GM12873 (cell line): ENCODE data around the gene BMP6.

Experiments
- TF ChIP-seq, protein P1 (sequence below): IDR thresholded peaks from 2 replicates; pipeline ENCODE4 v1.5.1; 2012; ENCODE audit warnings: low read depth, mild to moderate bottlenecking, moderate library complexity, low read length, control low read depth; ENCODE audit not compliant: insufficient read depth; ENCODE audit errors: missing control alignments

The BMP6 gene

DNA sequence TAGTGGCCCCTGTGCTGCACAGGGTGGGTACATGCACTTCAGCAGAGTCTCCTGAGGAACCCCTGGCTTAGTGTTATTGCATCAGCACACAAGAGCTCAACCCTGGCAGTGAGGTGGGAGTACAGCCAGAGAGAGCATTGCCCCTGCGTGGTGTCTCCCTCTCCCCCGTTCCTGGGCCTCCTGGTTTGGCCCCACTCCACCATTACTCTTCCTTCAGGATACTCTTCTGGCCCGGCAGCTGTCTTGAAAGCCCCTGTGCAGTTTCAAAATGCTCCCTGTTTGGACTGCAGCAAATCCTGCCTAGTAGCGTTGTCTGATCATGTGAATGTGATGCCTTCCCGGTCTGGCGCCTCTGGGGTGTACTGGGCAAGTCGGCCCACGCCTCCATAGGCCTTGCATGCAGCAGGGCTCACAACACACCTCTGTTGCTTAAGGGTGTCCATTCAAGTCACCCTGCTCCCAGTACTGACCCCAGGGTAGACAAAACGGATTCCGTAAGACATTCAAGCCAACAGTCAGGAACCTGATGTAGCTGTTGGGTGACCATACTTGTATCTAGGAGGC lies 152.6 kb downstream of the BMP6 start:
- TF ChIP-seq, protein P1, sequence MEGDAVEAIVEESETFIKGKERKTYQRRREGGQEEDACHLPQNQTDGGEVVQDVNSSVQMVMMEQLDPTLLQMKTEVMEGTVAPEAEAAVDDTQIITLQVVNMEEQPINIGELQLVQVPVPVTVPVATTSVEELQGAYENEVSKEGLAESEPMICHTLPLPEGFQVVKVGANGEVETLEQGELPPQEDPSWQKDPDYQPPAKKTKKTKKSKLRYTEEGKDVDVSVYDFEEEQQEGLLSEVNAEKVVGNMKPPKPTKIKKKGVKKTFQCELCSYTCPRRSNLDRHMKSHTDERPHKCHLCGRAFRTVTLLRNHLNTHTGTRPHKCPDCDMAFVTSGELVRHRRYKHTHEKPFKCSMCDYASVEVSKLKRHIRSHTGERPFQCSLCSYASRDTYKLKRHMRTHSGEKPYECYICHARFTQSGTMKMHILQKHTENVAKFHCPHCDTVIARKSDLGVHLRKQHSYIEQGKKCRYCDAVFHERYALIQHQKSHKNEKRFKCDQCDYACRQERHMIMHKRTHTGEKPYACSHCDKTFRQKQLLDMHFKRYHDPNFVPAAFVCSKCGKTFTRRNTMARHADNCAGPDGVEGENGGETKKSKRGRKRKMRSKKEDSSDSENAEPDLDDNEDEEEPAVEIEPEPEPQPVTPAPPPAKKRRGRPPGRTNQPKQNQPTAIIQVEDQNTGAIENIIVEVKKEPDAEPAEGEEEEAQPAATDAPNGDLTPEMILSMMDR, result no peak

DNA sequence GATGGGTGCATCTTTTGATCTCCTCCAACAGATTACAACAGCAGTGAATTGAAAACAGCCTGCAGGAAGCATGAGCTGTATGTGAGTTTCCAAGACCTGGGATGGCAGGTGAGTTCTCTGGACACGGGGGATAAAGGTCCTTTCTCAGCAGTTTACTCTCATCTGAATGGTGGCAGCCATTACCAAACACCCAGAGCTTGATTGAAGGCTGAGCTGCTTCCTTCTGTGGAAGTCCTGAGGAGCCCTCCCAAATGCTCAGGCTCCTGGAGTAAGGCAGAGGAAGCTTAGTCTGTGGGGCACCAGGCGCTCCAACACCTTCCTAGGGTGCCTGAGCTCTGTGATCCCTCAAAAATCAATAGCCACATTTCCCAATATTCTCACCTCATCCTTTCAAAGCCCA lies 153.1 kb downstream of the BMP6 start:
- TF ChIP-seq, protein P1, result no peak

DNA sequence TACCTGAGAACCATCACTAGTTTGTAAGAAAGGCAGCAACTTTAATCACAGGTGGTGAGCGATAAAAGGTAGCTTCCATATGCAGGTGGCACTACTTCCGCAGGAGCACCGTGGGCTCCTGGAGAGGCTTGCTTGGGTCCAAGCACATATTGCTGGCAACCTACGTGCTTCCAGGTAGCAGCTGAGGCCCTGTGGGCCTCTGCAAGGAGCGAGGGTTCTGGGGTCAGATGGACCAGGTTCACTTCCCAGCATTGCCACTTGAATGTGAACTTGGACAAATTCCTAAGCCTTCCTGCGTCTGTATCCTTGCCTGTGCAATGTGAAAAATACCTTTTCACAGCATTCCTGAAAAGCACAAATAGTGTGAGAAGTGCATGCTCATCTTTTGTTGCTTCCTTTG lies 153.7 kb downstream of the BMP6 start:
- TF ChIP-seq, protein P1, result no peak

DNA sequence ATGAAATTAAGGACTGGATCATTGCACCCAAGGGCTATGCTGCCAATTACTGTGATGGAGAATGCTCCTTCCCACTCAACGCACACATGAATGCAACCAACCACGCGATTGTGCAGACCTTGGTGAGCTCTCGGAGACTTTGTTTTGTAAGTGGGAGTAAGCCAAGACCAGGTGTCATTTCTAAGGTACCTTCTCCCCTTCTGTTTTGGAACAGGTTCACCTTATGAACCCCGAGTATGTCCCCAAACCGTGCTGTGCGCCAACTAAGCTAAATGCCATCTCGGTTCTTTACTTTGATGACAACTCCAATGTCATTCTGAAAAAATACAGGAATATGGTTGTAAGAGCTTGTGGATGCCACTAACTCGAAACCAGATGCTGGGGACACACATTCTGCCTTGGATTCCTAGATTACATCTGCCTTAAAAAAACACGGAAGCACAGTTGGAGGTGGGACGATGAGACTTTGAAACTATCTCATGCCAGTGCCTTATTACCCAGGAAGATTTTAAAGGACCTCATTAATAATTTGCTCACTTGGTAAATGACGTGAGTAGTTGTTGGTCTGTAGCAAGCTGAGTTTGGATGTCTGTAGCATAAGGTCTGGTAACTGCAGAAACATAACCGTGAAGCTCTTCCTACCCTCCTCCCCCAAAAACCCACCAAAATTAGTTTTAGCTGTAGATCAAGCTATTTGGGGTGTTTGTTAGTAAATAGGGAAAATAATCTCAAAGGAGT lies 154.2 kb downstream of the BMP6 start:
- TF ChIP-seq, protein P1, result no peak

DNA sequence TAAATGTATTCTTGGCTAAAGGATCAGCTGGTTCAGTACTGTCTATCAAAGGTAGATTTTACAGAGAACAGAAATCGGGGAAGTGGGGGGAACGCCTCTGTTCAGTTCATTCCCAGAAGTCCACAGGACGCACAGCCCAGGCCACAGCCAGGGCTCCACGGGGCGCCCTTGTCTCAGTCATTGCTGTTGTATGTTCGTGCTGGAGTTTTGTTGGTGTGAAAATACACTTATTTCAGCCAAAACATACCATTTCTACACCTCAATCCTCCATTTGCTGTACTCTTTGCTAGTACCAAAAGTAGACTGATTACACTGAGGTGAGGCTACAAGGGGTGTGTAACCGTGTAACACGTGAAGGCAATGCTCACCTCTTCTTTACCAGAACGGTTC lies 154.8 kb downstream of the BMP6 start:
- TF ChIP-seq, protein P1, result no peak

DNA sequence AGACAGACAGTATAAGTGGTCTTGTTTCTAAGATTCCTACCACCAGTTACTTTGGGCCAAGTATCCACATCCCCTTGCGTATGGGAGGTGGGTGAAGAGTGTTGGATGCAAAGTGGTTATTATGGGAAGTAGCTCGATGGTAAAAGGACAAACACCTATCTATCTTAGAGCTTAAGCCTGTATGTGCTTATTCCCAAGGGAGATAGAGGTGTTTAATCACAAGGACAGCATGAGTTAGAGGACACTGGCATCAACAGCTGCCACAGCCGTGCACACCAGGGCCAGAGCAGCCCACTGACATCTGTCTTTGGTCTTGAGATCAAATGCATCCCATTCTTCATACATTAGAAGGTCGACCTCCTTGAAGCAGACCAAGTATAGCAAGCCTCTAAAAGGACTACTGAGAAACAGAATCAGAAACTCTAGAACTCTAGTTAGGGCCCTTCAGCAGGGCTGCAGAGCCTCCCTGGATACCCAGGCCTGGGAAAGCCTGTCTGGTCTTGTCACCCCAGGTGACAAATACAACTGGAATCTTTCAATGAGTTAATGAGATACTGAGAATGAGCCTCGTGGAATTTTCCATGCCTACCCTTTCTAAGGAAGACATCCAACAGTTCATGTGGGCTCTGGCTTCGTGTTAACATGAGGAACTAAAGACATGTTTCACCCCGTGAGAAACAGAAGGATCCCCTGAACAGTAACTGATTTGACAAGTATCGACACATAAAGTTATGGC lies 156.0 kb downstream of the BMP6 start:
- TF ChIP-seq, protein P1, result no peak

DNA sequence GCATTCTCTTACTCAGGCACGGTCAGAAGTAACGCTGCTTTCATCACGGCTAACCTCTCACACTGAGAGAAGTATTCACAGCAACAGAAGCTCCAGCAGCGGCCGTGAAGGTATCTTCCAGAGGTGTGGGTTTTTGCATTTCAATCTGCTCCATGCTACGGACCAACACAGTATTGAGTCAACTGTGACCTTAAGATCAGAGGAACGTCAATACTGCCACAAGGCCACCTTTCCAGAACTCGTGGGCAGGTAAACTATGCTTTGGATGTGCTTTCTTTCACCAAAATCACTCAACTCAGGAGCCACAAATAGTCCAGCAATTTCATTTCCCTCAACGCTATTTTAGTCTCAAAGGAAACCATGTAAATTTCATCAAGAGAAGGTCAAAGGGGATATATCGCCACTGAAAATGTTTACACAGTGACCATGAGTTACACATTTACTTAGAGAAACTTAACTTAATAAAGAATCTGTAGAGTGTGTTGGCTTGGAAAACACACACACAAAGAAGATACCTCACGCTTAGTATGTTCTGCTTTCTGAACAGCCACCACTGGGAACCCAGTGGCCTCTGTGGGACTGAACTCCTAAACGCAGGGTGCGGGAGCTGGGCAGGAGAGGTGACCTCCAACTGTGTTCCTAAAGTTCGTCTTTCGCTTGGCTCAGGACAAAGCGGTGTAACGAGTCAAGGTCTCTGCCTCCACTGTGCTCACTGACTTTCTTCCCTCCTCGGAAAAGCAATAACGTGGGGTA lies 156.8 kb downstream of the BMP6 start:
- TF ChIP-seq, protein P1, result no peak
